Measurements from ENCODE around the gene DCTN3.

The DCTN3 gene

GRCh38 chr9:34591248-34591916 lies 28.9 kb downstream of the DCTN3 start:
- WGBS (ENCODE audit: insufficient coverage): 1% methylated on average over 47 of the region's 60 CpGs
- no peaks in the 10 kb centered on the region for H3K9me3 ChIP-seq (ENCODE audit: control extremely low read depth in 1 of 5, control insufficient read depth in 4 of 5, insufficient read depth in 2 of 5, low read depth in 1 of 5, low read length in 4 of 5)
- H3K27ac ChIP-seq (ENCODE audit: insufficient read depth in 1 of 2, low read depth in 1 of 2, low read length in 2 of 2, poor library complexity in 1 of 2, severe bottlenecking in 2 of 2): no peak overlapping the region
- H3K4me3 ChIP-seq (ENCODE audit: control insufficient read depth in 1 of 7, extremely low read depth in 1 of 7, insufficient read depth in 4 of 7, low read depth in 2 of 7, low read length in 6 of 7): peak overlapping the region in 6 of 7 experiments; percentile 9 to 74 (median 60)
- ChIA-PET POLR2A (interaction anchor here (0.5 to 0.6 kb wide), 2 partner anchors 11 to 42 kb away, joined by 3 to 4 read pairs; no protein-coding TSS in a partner anchor), CTCF (interaction anchor here (0.8 to 5.6 kb wide), 31 partner anchors 9 to 191 kb away, joined by 3 to 57 read pairs (median 4); no protein-coding TSS in a partner anchor)
- H3K27me3 ChIP-seq (replicated peaks in 2 of 5; ENCODE audit: control insufficient read depth in 4 of 5, insufficient read depth in 5 of 5, low read length in 4 of 5): peaks cover 11 to 92% (median 52%) of the 10 kb centered on the region in 5 experiments
- H3K36me3 ChIP-seq (ENCODE audit: control insufficient read depth in 4 of 4, insufficient read depth in 4 of 4, low read length in 3 of 4): no peaks in the 10 kb centered on the region
- peak; percentile 53 to 72 (median 69) for DNase-seq
- peaks cover 0 to 47% (median 43%) of the 10 kb centered on the region in 4 experiments for H3K4me1 ChIP-seq (ENCODE audit: control extremely low read depth in 1 of 4, control insufficient read depth in 4 of 4, insufficient read depth in 4 of 4, low read length in 3 of 4)

GRCh38 chr9:34590381-34591247 lies 29.7 kb downstream of the DCTN3 start:
- peaks cover 11 to 94% (median 55%) of the 10 kb centered on the region in 5 experiments for H3K27me3 ChIP-seq (replicated peaks in 2 of 5; ENCODE audit: control insufficient read depth in 4 of 5, insufficient read depth in 5 of 5, low read length in 4 of 5)
- peak in 1 of 3 donors; percentile 26 for DNase-seq
- no peaks in the 10 kb centered on the region for H3K36me3 ChIP-seq (ENCODE audit: control insufficient read depth in 4 of 4, insufficient read depth in 4 of 4, low read length in 3 of 4)
- peaks cover 0 to 47% (median 43%) of the 10 kb centered on the region in 4 experiments for H3K4me1 ChIP-seq (ENCODE audit: control extremely low read depth in 1 of 4, control insufficient read depth in 4 of 4, insufficient read depth in 4 of 4, low read length in 3 of 4)
- peak overlapping the region in 6 of 7 experiments; percentile 9 to 74 (median 60) for H3K4me3 ChIP-seq (ENCODE audit: control insufficient read depth in 1 of 7, extremely low read depth in 1 of 7, insufficient read depth in 4 of 7, low read depth in 2 of 7, low read length in 6 of 7)
- ChIA-PET CTCF (interaction anchor here (0.8 to 5.6 kb wide), 20 partner anchors 10 to 190 kb away, joined by 3 to 57 read pairs (median 4); no protein-coding TSS in a partner anchor), POLR2A (no interaction called here)
- H3K9me3 ChIP-seq (ENCODE audit: control extremely low read depth in 1 of 5, control insufficient read depth in 4 of 5, insufficient read depth in 2 of 5, low read depth in 1 of 5, low read length in 4 of 5): no peaks in the 10 kb centered on the region
- no peak overlapping the region for H3K27ac ChIP-seq (ENCODE audit: insufficient read depth in 1 of 2, low read depth in 1 of 2, low read length in 2 of 2, poor library complexity in 1 of 2, severe bottlenecking in 2 of 2)
- 2% methylated on average over 27 of the region's 40 CpGs for WGBS (ENCODE audit: insufficient coverage)

DNA sequence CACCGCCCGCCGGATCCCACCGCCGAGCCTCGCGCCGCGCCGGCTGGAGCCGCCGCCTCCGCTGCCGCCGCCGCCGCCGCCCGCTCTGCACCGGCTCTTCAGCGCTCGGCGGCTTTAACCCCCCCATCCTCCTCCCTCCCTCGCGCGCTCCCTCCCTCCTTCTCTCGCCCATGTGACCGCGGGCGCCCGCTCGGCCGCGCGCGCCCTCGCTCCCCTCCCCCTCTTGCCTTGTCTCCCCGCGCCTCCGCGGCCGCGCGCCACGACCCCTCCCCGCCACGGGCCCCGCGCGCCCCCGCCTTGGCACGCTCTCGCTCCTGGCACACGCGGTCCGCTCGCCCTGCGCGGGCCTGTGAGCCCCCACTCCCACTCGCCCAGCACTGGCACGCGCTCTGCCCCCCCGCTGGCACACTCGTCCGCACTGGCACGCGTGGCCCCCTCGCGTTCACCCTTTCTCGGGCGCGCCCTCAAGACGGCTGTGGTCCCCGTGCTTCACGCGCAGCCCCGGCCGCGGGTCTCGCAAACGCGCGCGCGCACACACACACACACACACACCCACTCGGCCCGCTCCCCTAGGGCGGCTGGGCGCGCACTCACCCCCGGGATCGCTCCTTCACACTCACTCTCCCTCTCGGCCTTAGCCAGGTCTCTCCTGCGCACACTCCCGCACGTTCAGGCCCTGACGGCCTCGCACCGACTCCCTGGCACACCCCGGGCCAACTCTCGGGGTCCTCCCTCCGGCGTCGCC lies 30.5 kb downstream of the DCTN3 start, which contains the start of gene CNTFR:
TSS of gene CNTFR (minus strand) at position 89 of the 745 bp plus-strand sequence. CDS start 20,743 bp downstream, outside the sequence.
- H3K4me3 ChIP-seq (ENCODE audit: control insufficient read depth in 1 of 7, extremely low read depth in 1 of 7, insufficient read depth in 4 of 7, low read depth in 2 of 7, low read length in 6 of 7): peak within 1 kb of the TSS; percentile 2 to 74 (median 47)
- WGBS (ENCODE audit: insufficient coverage): 0% methylated on average over 66 of the region's 104 CpGs
- CTCF ChIA-PET: no interaction called here
- H3K4me1 ChIP-seq (ENCODE audit: control extremely low read depth in 1 of 4, control insufficient read depth in 4 of 4, insufficient read depth in 4 of 4, low read length in 3 of 4): peaks cover 0 to 47% (median 43%) of the 10 kb centered on the region in 4 experiments
- peaks cover 11 to 99% (median 58%) of the 10 kb centered on the region in 5 experiments for H3K27me3 ChIP-seq (replicated peaks in 2 of 5; ENCODE audit: control insufficient read depth in 4 of 5, insufficient read depth in 5 of 5, low read length in 4 of 5)
- H3K9me3 ChIP-seq (ENCODE audit: control extremely low read depth in 1 of 5, control insufficient read depth in 4 of 5, insufficient read depth in 2 of 5, low read depth in 1 of 5, low read length in 4 of 5): peaks cover 0 to 2% (median 0%) of the 10 kb centered on the region in 5 experiments
- no peak within 1 kb of the TSS for H3K27ac ChIP-seq (ENCODE audit: insufficient read depth in 1 of 2, low read depth in 1 of 2, low read length in 2 of 2, poor library complexity in 1 of 2, severe bottlenecking in 2 of 2)
- H3K36me3 ChIP-seq (ENCODE audit: control insufficient read depth in 4 of 4, insufficient read depth in 4 of 4, low read length in 3 of 4): no peaks in the 10 kb centered on the region
- peak in 2 of 3 donors; percentile 42 to 61 for DNase-seq
- POLR2A ChIA-PET: interaction anchor here (0.6 kb wide), 1 partner anchor 12 kb away, joined by 3 read pairs; no protein-coding TSS in a partner anchor

GRCh38 chr9:34588671-34589635 lies 31.3 kb downstream of the DCTN3 start:
- Histone ChIP-seq H3K27me3 (replicated peaks in 2 of 5; ENCODE audit: control insufficient read depth in 4 of 5, insufficient read depth in 5 of 5, low read length in 4 of 5) (peaks cover 11 to 99% (median 57%) of the 10 kb centered on the region in 5 experiments), H3K27ac (ENCODE audit: insufficient read depth in 1 of 2, low read depth in 1 of 2, low read length in 2 of 2, poor library complexity in 1 of 2, severe bottlenecking in 2 of 2) (no peak overlapping the region), H3K4me3 (ENCODE audit: control insufficient read depth in 1 of 7, extremely low read depth in 1 of 7, insufficient read depth in 4 of 7, low read depth in 2 of 7, low read length in 6 of 7) (peak overlapping the region in 3 of 7 experiments; percentile 25 to 70 (median 55)), H3K36me3 (ENCODE audit: control insufficient read depth in 4 of 4, insufficient read depth in 4 of 4, low read length in 3 of 4) (no peaks in the 10 kb centered on the region), H3K9me3 (ENCODE audit: control extremely low read depth in 1 of 5, control insufficient read depth in 4 of 5, insufficient read depth in 2 of 5, low read depth in 1 of 5, low read length in 4 of 5) (peaks cover 0 to 2% (median 0%) of the 10 kb centered on the region in 5 experiments), H3K4me1 (ENCODE audit: control extremely low read depth in 1 of 4, control insufficient read depth in 4 of 4, insufficient read depth in 4 of 4, low read length in 3 of 4) (peaks cover 0 to 47% (median 43%) of the 10 kb centered on the region in 4 experiments)
- POLR2A ChIA-PET: interaction anchor here (0.5 to 0.6 kb wide), 2 partner anchors 11 to 158 kb away, joined by 3 to 6 read pairs; no protein-coding TSS in a partner anchor
- DNase-seq: peak in 1 of 3 donors; percentile 29
- CTCF ChIA-PET: interaction anchor here (1.6 kb wide), 1 partner anchor 43 kb away, joined by 3 read pairs; no protein-coding TSS in a partner anchor
- WGBS (ENCODE audit: insufficient coverage): 1% methylated on average over 68 of the region's 86 CpGs

DNA sequence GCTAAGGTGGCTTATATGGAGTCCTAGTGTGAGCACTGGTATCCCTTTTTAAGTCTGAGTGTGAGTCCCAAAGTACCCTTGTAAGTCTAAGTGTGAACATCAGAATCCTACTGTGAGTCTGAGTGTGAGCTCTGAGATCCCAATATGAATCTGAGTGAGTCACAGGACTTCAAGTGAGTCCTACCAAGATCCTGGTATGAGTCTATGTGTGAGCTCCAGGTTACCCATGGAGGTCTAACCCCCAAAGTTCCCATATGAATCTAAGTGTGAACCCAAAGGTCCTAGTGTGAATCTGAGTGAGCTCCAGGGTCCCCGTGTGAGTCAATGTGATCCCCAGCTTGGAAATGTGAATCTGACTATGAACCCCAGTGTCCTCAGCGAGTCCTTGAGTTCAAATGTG lies 33.0 kb downstream of the DCTN3 start:
- H3K4me3 ChIP-seq (ENCODE audit: control insufficient read depth in 1 of 7, extremely low read depth in 1 of 7, insufficient read depth in 4 of 7, low read depth in 2 of 7, low read length in 6 of 7): no peak overlapping the region
- 25% methylated on average over 1 of the region's 2 CpGs for WGBS (ENCODE audit: insufficient coverage)
- peaks cover 0 to 38% (median 33%) of the 10 kb centered on the region in 4 experiments for H3K4me1 ChIP-seq (ENCODE audit: control extremely low read depth in 1 of 4, control insufficient read depth in 4 of 4, insufficient read depth in 4 of 4, low read length in 3 of 4)
- no peak for DNase-seq
- ChIA-PET CTCF (interaction anchor here (0.9 to 1.9 kb wide), 6 partner anchors 15 to 151 kb away, joined by 3 to 5 read pairs (median 3); no protein-coding TSS in a partner anchor), POLR2A (interaction anchor here (0.5 kb wide), 1 partner anchor 250 kb away, joined by 3 read pairs; no protein-coding TSS in a partner anchor)
- peaks cover 0 to 2% (median 0%) of the 10 kb centered on the region in 5 experiments for H3K9me3 ChIP-seq (ENCODE audit: control extremely low read depth in 1 of 5, control insufficient read depth in 4 of 5, insufficient read depth in 2 of 5, low read depth in 1 of 5, low read length in 4 of 5)
- no peaks in the 10 kb centered on the region for H3K36me3 ChIP-seq (ENCODE audit: control insufficient read depth in 4 of 4, insufficient read depth in 4 of 4, low read length in 3 of 4)
- peaks cover 11 to 99% (median 56%) of the 10 kb centered on the region in 5 experiments for H3K27me3 ChIP-seq (replicated peaks in 2 of 5; ENCODE audit: control insufficient read depth in 4 of 5, insufficient read depth in 5 of 5, low read length in 4 of 5)
- no peak overlapping the region for H3K27ac ChIP-seq (ENCODE audit: insufficient read depth in 1 of 2, low read depth in 1 of 2, low read length in 2 of 2, poor library complexity in 1 of 2, severe bottlenecking in 2 of 2)
